Activated T-cell treated with anti-CD3 and anti-CD28 coated beads, Interleukin-2, amount 50 U/mL, for 1 hour (primary cell): ENCODE measurements around the gene CDHR3.
"Not testable (repeated sequence)": the region's sequence is repeated elsewhere in the genome, so short reads cannot be mapped to it uniquely, and the experiment has no call there.

Source experiments
- DNase-seq: peaks from one replicate; pipeline ENCODE4 v3.0.0-alpha.2; 2020

Gene CDHR3, protein sequence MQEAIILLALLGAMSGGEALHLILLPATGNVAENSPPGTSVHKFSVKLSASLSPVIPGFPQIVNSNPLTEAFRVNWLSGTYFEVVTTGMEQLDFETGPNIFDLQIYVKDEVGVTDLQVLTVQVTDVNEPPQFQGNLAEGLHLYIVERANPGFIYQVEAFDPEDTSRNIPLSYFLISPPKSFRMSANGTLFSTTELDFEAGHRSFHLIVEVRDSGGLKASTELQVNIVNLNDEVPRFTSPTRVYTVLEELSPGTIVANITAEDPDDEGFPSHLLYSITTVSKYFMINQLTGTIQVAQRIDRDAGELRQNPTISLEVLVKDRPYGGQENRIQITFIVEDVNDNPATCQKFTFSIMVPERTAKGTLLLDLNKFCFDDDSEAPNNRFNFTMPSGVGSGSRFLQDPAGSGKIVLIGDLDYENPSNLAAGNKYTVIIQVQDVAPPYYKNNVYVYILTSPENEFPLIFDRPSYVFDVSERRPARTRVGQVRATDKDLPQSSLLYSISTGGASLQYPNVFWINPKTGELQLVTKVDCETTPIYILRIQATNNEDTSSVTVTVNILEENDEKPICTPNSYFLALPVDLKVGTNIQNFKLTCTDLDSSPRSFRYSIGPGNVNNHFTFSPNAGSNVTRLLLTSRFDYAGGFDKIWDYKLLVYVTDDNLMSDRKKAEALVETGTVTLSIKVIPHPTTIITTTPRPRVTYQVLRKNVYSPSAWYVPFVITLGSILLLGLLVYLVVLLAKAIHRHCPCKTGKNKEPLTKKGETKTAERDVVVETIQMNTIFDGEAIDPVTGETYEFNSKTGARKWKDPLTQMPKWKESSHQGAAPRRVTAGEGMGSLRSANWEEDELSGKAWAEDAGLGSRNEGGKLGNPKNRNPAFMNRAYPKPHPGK

DNA sequence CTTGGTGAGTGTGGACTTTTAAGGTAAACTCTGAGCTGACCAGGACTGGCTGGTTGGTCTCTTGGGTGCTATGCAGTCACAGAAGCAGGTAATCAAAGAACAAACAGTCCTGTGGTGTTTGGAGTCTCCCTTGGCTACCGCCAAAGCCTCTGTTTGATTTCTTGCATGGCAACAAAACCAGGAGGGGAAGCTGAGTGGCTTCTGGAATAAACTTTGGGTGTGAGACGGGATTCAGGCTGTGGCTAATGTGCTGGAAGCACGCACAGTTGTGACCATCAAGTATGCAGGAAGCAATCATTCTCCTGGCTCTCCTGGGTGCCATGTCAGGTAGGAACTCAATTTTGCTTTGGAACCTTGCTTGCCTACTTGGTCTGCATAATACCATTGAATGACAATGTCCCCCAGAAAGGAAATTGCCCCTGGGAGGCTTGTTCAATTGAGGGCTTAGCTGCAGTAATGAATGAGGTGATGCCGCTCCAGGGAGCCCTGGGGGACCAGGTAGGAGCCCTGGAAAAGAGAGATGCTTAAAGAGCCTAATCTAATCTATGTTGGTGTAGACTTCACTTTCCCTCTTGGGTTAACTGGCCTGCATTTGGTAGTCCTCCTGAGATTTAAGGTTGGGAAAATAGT lies at the start of gene CDHR3:
CDHR3 (plus strand) TSS at position 227 of the 630 bp plus-strand sequence; CDS start at position 282, 55 bp downstream.
- no peak for DNase-seq

DNA sequence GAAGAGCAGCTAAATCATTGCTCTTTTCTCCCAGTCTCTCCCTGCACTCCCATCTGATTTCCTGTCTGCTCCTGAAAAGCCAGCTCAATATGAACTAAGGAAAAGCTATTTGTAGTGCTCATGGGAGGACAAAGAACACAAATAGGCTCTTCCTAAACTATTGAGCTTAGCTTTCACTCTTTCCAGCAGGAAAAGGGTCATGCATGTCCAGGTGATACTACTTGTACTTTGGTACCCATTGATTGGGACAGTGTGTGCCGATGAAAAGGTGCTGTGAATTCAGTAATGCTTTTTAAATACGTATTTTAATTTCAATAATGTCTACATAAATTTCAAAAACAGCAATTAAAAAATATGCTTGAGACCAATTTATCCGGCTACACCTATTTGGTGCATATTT lies 49.1 kb upstream of the CDHR3 start:
- DNase-seq: no peak

DNA sequence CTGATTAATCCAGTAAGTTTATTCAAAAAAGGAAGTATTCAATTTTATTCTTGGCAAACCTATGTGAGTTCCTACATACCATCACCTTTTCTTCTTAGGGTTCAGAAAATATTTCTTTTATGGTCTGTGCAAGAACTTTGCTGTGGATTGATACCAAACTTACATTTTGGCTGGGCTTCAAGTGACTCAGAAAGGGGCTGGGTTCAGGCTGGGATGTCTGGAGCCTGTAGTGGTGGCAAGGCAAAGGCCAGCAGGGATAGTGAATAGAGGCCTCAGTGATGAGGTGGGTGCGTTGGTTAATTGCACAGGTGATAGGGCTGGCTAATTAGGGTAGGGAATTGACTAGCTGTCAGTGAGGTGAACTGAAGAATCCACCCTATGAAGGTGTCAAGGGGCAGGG lies 46.5 kb upstream of the CDHR3 start:
- no peak for DNase-seq

DNA sequence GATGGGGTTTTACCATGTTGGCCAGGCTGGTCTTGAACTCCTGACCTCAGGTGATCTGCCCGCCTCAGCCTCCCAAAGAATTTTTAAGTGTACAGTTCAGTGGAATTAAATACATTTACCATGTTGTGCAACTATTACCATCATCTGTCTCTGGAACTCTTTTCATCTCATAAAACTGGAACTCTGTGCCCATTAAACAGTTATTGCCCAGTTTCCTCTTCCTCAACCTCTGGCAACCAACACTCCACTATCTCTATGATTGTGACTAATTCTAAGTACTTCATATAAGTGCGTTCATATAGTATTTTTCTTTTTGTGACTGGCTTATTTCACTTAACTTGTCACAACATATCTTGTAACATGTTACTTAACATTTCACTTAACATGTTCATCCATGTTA lies 45.4 kb upstream of the CDHR3 start:
- no peak for DNase-seq

DNA sequence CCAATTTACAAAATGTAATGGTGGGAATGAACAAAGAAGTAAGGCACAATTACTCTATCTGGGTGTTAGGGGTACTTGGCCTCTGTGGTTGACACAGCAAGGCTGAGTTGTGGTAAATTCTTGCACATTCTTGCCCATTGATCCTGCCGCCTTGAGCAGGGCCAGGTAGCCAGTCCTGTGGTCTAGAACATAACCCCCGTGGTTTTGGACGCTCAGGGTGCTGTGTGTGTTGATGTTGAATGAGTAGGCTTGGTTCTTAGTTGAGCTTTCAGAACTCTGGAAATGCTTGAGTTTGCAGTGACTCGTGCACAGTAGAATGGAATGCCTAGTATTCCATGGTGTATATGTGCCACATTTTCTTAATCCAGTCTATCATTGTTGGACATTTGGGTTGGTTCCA lies 42.3 kb upstream of the CDHR3 start:
- no peak for DNase-seq

DNA sequence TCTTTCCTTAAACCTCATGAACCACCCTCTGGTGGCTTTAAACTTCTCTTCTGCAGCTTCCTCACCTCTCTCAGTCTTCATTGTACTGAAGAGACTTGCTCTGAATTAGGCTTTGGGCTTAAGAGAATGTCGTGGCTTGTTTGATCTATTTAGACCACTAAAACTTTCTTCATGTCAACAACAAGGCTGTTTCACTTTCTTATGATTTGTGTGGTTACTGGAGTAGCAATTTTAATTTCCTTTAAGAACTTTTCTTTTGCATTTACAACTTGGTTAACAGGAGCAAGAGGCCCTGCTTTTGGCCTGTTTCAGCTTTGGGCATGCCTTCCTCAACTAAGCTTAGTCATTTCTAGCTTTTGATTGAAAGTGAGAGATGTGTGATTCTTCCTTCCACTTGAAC lies 38.1 kb upstream of the CDHR3 start:
- no peak for DNase-seq

DNA sequence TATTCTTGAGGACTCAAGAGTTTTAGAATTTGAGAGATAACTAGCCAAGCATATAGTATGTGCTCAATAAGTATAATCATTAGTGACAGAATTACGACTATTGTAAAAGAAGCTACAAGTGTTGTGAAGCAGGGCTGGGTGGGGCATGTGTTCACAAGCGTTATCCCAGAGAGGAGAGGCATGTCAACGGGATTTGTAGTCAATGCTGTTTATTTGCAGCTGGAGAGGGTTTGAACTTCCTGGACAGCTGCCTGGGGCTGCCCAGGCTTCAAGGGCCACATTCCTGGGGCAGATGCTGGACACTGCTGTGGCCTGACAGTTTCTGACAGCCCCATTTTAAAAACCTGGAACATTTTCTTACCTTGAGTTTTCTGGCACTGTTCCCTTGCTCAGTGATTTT lies 36.9 kb upstream of the CDHR3 start:
- DNase-seq: no peak

DNA sequence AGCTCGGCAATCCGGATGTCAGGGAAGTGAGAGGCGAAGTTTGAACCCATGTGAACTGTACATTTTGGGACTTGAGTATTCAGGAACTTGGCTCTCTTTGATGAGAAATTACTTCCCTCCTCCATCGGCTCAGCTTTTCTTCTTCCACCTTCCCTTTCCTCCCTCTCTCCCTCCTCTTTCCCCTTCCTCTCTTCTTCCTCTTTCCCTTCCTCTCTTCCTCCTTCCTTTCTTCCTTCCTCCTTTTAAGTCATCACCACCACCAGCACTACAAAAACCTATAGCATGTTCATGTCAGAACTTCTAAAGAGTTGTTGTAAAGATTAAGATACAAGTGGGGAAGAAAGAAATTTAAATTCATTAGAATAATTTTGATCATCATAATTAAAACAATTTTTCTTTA lies 31.9 kb upstream of the CDHR3 start:
- no peak for DNase-seq

DNA sequence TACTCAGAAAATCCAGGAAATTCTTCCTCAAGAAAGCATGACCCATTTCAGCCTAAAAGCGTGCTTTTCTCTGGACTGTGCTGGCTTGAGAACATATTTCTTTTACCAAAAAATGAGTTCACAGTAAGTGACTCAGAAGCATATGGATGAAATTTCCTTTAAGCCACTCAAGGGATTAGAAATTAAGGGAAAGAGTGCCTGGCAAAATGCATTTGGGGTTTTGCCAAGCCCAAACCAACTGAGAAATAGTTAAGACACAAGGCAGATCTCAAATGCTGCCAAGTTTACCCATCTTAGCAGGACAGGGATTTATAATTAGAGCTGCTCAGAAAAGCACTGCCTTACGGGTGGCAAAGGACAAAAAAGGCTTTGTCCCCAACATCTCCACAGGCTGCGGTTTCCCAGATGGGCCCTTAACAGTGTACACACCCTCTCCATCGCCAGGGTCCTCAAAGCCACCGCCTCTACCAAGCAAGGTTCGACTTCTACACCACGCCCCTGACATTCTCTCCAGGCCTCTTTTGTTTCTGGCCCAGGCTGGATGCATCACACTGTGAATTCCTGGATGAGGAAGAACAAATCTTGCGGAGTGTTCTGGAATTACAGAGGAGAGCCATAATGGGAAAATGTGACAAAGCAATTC lies 30.1 kb upstream of the CDHR3 start:
- no peak for DNase-seq

DNA sequence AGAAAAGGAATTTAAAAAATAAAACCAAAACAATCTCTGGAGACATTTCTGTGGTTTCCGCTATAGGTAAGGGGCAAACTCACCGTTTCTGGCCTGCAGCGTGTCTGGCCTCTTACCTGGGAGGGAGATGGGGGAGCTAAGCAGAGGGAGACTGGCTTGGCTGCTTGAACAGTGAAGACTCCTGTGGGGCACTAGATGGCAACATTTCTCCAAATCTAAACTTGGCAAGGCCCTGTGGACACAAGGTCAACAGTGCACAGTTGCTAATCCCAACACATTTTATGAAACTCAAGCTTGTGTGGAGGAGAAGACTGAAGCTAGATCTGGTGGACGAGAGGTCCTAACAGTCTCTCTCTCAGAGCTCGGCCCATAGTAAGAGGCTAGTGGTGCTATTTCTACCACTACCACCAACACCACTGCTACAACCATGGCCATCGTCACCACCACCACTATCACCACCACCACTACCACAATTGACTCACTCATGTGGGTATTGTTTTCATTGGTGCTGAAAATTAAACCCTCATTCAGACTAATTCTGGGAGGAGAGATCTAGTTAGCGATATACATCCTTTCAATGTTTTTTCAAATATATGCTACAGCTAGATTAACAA lies 28.4 kb upstream of the CDHR3 start:
- no peak for DNase-seq

DNA sequence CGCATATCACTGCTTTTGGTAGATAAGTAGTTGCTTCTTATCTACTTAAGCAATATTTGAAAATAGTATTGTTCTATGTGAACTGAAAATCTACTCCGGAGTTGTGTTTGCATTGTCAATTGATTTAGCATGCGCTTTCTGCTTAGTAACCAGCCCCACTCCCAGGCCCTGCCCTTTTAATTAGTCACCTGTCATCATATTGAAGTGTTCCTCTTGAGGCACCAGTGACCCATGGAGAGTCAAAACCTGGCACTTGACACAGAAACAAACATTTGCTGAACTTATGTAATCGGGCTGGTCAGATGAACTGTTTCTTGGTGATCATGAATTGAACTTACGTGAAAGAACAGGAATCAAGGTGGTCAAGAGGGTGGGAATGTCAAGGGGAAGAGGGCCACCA lies 27.8 kb upstream of the CDHR3 start:
- DNase-seq: no peak

DNA sequence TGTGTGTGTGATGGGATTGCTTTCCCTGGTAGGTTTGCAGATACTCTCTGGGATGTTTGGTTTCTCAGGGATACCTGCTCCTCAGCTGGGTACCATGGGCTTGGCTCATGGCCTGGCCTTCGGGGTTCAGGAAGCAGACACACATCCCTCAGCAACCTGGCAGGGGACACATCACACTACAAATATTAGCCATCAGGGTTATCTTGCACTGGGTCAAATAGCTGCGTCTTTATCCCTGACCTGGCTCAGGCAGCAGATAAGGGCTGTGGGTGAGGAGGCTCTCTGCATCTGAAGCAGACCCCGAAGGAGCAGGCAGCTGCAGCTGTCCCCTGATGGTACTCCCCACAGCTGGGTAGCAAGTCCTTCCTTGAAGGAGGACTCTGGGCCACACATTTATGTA lies 25.7 kb upstream of the CDHR3 start:
- no peak for DNase-seq

DNA sequence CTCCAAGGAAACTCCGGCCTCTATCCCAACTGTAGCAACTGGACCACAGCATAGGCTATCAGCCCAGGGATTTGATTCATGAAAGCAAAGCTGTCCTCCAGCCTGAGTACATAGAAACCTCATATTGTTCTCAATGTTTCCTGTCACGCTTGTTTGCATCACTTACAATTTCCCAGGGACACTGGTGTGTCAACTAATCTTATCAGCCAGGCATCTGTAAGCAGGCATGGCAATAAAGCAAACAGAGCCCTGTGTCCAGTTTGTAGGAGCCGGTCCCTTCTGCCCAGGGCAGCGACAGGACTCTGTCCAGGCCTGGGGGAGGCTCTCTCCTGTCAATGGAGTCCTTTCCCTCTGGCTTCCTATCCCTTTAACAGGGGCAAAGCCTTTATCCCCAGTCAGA lies 23.0 kb upstream of the CDHR3 start:
- no peak for DNase-seq

DNA sequence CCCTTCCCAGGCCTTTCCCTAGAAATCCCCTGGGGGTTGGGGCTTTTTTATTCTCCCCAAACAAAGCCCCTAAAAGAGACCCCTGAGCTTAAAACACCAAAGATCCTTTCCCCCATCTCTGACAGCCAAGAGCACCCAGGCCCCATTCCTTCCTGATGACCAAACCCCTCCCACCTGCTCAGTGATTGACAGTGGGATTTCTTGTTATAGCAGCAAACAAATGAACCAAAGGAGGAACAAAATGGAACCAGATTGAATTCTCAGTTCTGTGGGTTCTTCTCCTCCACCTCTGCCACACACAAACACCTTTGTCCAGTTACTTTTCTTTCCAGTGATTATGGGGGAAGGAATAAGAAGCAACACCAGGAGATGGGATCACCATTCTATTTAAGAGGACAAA lies 21.5 kb upstream of the CDHR3 start:
- DNase-seq: no peak

DNA sequence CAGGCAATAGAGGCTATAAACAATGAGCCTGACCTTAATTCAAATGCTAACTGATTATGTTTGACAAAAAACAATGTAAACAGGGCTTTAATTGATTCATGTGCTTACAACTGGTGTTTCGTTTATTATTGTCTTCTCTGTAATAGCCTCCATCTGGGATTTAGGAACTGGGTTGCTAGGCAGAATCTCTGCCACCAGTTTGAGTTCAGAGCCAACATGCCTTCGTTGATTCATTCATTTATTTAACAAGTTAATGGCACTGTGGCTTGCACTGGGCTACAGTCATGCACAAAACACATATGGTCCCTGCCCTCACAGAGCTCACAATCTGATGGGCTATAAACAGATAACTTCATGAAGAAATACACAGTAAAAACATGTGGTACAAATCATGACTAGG lies 19.6 kb upstream of the CDHR3 start:
- no peak for DNase-seq

DNA sequence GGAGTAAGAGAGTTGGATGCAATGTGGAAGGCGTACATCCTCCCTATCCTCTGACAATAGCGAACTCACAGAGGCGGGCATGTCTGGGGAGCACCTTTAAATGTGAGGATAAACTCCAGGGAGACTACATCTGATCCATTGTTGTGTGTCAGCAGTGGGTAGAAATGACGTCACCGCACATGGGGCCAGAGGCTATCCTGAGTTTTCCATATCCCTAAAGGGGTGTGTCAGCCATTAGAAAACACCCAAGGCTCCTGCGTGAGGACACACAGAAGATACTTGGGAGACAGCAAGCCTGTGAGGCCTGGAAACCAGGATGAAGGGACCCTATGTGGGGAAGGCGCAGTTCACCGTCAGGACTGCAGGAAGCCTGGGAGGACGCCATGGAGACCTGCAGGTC lies 17.2 kb upstream of the CDHR3 start:
- no peak for DNase-seq

DNA sequence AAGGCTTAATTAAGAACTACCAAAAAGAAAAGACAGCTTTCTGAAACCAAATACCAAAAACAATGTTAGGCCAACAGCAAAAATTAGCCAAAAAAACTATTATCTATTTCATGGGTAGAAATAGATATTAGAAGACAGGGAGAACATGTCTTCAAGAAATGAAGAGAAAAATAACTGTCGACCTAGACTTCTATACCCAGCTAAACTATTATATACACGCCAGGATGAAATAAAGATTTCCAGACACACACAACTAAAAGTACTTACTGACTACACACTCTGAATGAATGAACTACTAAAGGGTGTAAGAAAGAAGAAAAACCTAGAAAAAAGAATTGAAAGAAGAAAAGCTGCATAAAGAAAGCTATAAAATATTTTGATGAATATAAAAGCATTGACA lies 11.5 kb upstream of the CDHR3 start:
- no peak for DNase-seq

DNA sequence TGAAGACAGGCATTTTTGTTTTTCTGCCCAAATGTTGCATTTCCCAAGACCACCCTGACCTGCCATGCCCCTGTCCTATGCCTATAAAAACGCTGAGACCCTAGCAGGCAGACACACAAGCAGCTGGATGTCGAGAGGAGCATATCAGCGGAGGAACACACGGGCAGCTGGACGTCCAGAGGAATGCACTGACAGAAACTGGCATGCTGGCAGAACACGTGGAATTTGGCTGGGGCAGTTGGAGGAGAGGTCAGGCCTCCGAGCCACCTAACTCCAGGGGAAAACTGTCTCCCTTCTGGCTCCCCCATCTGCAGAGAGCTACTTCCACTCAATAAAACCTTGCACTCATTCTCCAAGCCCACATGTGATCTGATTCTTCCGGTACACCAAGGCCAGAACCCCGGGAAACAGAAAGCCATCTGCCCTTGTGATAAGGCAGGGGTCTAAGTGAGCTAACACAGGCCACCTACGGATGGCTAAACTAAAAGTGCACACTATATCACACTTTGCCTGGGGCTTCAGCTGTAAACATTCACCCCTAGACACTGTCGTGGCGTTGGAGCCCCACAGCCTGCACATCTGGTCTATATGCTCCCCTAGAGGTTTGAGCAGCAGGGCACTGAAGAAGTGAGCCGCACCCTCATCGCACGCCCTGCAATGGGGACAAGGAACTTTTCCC lies 10.0 kb upstream of the CDHR3 start:
- DNase-seq: no peak

DNA sequence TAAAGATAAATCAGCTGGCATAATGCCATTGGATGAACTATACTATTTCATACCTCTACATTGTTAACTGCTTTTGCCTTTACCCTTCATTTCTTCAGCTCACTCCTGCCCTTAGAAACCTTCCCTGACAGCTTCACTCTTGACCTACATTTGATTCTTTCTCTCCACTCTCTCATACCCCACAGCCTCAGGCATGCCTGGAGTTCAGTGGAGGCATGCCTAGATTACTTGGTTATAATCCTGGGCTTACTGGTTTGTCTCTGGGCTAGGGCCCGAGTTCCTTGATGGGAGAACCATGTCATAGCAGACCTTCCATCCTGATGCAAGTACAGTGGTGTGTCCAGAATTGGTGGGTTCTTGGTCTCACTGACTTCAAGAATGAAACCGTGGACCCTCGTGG lies 8.4 kb upstream of the CDHR3 start:
- no peak for DNase-seq

DNA sequence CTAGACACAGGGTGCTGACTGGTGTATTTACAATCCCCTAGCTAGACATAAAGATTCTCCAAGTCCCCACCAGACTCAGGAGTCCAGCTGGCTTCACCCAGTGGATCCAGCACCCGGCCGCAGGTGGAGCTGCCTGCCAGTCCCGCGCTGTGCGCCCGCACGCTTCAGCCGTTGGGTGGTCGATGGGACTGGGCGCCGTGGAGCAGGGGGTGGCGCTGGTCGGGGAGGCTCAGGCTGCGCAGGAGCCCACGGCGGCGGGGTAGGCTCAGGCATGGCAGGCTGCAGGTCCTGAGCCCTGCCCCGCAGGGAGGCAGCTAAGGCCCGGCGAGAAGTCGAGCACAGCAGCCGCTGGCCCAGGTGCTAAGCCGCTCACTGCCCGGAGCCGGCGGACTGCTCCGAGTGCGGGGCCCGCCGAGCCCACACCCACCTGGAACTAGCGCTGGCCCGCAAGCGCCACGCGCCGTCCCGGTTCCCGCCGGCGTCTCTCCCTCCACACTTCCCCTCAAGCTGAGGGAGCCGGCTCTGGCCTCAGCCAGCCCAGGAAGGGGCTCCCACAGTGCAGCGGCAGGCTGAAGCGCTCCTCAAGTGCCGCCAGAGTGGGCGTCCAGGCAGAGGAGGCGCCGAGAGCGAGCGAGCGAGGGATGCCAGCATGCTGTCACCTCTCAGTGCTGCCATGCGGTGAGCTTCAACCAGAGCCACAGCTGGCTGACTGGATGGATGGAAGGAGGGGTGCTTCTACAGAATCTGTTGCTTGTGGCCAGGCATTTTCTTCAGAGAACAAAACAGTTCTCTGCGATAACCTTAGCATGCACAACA lies 7.2 kb upstream of the CDHR3 start:
- DNase-seq: not testable (repeated sequence)

DNA sequence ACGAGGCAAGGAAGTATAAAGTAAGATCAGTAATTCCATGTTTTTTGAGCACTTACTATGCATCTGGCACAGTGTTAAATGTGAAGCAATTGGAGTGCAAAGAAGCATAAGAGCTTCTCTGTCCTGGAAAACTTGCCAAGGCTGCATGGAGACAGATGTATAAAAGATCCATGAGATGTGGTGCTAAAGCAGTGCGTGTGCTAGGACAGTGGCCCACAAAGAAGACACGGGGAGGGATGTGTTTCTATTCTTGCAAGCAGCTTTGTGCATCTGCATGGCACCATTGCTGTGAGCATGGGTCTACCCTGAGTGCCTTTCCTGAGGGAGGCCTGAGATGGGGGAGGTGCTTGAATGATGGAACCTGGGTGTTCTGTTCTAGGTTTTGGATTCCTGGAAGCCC lies 5.1 kb upstream of the CDHR3 start:
- DNase-seq: no peak
